Neural cell (in vitro differentiated cells): ENCODE measurements around the gene WDFY1.

ENCODE experiments used
- CTCF ChIP-seq: fragments of 450-650 bp; IDR thresholded peaks from 2 replicates; pipeline ENCODE4 v1.5.1; 2014; ENCODE audit warnings: antibody characterized with exemption, mild to moderate bottlenecking, moderate library complexity; ENCODE audit not compliant: poor library complexity, severe bottlenecking
- EP300 ChIP-seq: fragments of 450-650 bp; conservative IDR thresholded peaks from 2 replicates; pipeline ENCODE4 v1.6.1; 2014; ENCODE audit warnings: antibody characterized with exemption, mild to moderate bottlenecking, moderate library complexity; ENCODE audit not compliant: poor library complexity, severe bottlenecking
- RAD21 ChIP-seq: fragments of 450-650 bp; conservative IDR thresholded peaks from 2 replicates; pipeline ENCODE4 v1.6.1; 2014; ENCODE audit warnings: antibody characterized with exemption, mild to moderate bottlenecking, moderate library complexity
- SMC3 ChIP-seq: fragments of 450-650 bp; conservative IDR thresholded peaks from 2 replicates; pipeline ENCODE4 v1.6.1; 2014; ENCODE audit warnings: antibody characterized with exemption, mild to moderate bottlenecking, moderate library complexity; ENCODE audit not compliant: poor library complexity
- TF ChIP-seq, protein P1 (sequence below): IDR thresholded peaks from 2 replicates; pipeline ENCODE4 v1.6.1; 2012; ENCODE audit warnings: borderline replicate concordance

DNA sequence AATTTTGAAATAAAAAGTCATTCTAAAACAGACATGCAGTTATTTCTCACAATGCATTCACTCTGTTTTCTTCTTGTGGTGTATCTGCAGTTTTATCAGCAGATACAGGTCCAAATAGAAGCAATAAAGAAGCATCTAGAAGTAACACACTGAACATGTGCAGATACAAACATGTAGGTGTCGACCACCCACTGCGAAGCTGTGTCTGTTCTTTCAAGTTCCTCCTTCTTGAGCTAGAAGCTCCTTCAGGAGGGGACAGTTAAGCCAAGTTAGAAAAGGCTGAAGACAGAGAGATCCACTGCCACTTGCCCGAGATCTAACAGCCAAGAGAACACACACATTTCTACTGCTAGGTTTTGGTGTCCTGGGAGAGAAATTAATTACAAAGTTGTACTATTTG, 30.1 kb downstream of the WDFY1 start:
- no peak for TF ChIP-seq CTCF
- no peak for TF ChIP-seq RAD21
- no peak for TF ChIP-seq SMC3
- TF ChIP-seq EP300, result no peak
- TF ChIP-seq, protein P1, sequence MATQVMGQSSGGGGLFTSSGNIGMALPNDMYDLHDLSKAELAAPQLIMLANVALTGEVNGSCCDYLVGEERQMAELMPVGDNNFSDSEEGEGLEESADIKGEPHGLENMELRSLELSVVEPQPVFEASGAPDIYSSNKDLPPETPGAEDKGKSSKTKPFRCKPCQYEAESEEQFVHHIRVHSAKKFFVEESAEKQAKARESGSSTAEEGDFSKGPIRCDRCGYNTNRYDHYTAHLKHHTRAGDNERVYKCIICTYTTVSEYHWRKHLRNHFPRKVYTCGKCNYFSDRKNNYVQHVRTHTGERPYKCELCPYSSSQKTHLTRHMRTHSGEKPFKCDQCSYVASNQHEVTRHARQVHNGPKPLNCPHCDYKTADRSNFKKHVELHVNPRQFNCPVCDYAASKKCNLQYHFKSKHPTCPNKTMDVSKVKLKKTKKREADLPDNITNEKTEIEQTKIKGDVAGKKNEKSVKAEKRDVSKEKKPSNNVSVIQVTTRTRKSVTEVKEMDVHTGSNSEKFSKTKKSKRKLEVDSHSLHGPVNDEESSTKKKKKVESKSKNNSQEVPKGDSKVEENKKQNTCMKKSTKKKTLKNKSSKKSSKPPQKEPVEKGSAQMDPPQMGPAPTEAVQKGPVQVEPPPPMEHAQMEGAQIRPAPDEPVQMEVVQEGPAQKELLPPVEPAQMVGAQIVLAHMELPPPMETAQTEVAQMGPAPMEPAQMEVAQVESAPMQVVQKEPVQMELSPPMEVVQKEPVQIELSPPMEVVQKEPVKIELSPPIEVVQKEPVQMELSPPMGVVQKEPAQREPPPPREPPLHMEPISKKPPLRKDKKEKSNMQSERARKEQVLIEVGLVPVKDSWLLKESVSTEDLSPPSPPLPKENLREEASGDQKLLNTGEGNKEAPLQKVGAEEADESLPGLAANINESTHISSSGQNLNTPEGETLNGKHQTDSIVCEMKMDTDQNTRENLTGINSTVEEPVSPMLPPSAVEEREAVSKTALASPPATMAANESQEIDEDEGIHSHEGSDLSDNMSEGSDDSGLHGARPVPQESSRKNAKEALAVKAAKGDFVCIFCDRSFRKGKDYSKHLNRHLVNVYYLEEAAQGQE, result no peak
